ENCODE measurements around the gene SOAT1.
"Not testable (repeated sequence)": the region's sequence is repeated elsewhere in the genome, so short reads cannot be mapped to it uniquely, and the experiment has no call there.

DNA sequence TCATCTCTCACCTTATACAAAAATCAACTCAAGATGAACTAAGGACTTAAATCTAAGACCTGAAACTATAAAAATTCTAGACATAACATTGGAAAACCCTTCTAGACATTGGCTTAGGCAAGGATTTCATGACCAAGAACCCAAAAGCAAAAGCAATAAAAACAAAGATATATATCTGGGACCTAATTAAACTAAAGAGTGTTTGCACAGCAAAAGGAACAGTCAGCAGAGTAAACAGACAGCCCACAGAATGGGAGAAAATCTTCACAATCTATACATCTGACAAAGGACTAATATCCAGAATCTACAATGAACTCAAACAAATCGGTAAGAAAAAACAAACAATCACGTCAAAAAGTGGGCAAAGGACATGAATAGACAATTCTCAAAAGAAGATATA, 105.8 kb downstream of the SOAT1 start:
- TF ChIP-seq, protein P1, sequence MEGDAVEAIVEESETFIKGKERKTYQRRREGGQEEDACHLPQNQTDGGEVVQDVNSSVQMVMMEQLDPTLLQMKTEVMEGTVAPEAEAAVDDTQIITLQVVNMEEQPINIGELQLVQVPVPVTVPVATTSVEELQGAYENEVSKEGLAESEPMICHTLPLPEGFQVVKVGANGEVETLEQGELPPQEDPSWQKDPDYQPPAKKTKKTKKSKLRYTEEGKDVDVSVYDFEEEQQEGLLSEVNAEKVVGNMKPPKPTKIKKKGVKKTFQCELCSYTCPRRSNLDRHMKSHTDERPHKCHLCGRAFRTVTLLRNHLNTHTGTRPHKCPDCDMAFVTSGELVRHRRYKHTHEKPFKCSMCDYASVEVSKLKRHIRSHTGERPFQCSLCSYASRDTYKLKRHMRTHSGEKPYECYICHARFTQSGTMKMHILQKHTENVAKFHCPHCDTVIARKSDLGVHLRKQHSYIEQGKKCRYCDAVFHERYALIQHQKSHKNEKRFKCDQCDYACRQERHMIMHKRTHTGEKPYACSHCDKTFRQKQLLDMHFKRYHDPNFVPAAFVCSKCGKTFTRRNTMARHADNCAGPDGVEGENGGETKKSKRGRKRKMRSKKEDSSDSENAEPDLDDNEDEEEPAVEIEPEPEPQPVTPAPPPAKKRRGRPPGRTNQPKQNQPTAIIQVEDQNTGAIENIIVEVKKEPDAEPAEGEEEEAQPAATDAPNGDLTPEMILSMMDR (IDR thresholded peaks at IDR 0.05) = not testable (repeated sequence)
- not testable (repeated sequence) for TF ChIP-seq POLR2A (IDR thresholded peaks at IDR 0.05)

All from stomach (tissue), 4 donors.